Neuronal stem cell (in vitro differentiated cells): ENCODE data around the gene RTKN2.

Source experiments
- DNase-seq: peaks from one replicate; pipeline ENCODE4 v3.0.0-alpha.2; 2013; ENCODE audit warnings: low spot score
- H2AFZ ChIP-seq: one replicate; pipeline ENCODE4 v1.6.1; 2013; ENCODE audit warnings: mild to moderate bottlenecking, low read length, inconsistent platforms
- H2AK5ac ChIP-seq: 2 replicates; pipeline ENCODE4 v1.6.1; 2013; ENCODE audit warnings: low read depth, mild to moderate bottlenecking, inconsistent platforms, low read length, moderate library complexity, mixed read lengths
- H2BK120ac ChIP-seq: 2 replicates; pipeline ENCODE4 v1.6.1; 2013; ENCODE audit warnings: low read depth, mild to moderate bottlenecking, inconsistent platforms, low read length, moderate library complexity, mixed read lengths
- H2BK12ac ChIP-seq: one replicate; pipeline ENCODE4 v1.6.1; 2013; ENCODE audit warnings: low read length, inconsistent platforms
- H2BK15ac ChIP-seq: 2 replicates; pipeline ENCODE4 v1.6.1; 2013; ENCODE audit warnings: mild to moderate bottlenecking, low read length, inconsistent platforms, mixed read lengths
- H2BK5ac ChIP-seq: one replicate; pipeline ENCODE4 v1.6.1; 2013; ENCODE audit warnings: inconsistent platforms, mild to moderate bottlenecking, low read length, moderate library complexity
- H3K14ac ChIP-seq: one replicate; pipeline ENCODE4 v1.6.1; 2013; ENCODE audit warnings: low read length, inconsistent platforms
- H3K18ac ChIP-seq: 2 replicates; pipeline ENCODE4 v1.6.1; 2013; ENCODE audit warnings: low read length, inconsistent platforms
- H3K23ac ChIP-seq: 2 replicates; pipeline ENCODE4 v1.6.1; 2013; ENCODE audit warnings: low read depth, mild to moderate bottlenecking, mixed read lengths, low read length, inconsistent platforms; ENCODE audit not compliant: poor library complexity
- H3K27ac ChIP-seq: replicated peaks from 3 replicates; pipeline ENCODE4 v1.5.1; 2013; ENCODE audit warnings: low read length, inconsistent platforms
- H3K27me3 ChIP-seq, 3 experiments: 2 replicates each; pipeline ENCODE4 v1.6.1; 2013; ENCODE audit warnings: low read length in 3 of 3, mild to moderate bottlenecking in 2 of 3, inconsistent platforms in 1 of 3, low read depth in 1 of 3, mixed read lengths in 1 of 3, moderate library complexity in 1 of 3; ENCODE audit not compliant: control insufficient read depth in 3 of 3, insufficient read depth in 3 of 3
- H3K36me3 ChIP-seq, 2 donors: replicated peaks in 1 of 2; 2 replicates each; pipeline ENCODE4 v1.6.1; 2013; ENCODE audit warnings: low read length in 2 of 2; ENCODE audit not compliant: control insufficient read depth in 2 of 2, insufficient read depth in 2 of 2
- H3K4ac ChIP-seq: 2 replicates; pipeline ENCODE4 v1.6.1; 2013; ENCODE audit warnings: inconsistent platforms, mild to moderate bottlenecking, low read length, moderate library complexity
- H3K4me1 ChIP-seq, 2 donors: 1 replicate in 1 of 2; 2 replicates in 1 of 2; pipeline ENCODE4 v1.6.1; 2013; ENCODE audit warnings: low read length in 2 of 2, low read depth in 1 of 2; ENCODE audit not compliant: control insufficient read depth in 2 of 2, insufficient read depth in 1 of 2
- H3K4me2 ChIP-seq: one replicate; pipeline ENCODE4 v1.6.1; 2013; ENCODE audit warnings: mild to moderate bottlenecking, low read length, inconsistent platforms; ENCODE audit not compliant: insufficient read depth, poor library complexity, severe bottlenecking
- H3K4me3 ChIP-seq, 2 donors: 2 replicates each; pipeline ENCODE4 v1.5.1; 2013; ENCODE audit warnings: low read length in 2 of 2, mild to moderate bottlenecking in 2 of 2, inconsistent platforms in 1 of 2, moderate library complexity in 1 of 2
- H3K79me1 ChIP-seq: one replicate; pipeline ENCODE4 v1.6.1; 2013; ENCODE audit warnings: low read depth, mild to moderate bottlenecking, inconsistent platforms, low read length, moderate library complexity
- H3K9ac ChIP-seq: one replicate; pipeline ENCODE4 v1.6.1; 2013; ENCODE audit warnings: mild to moderate bottlenecking, low read depth, low read length, inconsistent platforms; ENCODE audit not compliant: poor library complexity
- H3K9me3 ChIP-seq, 2 donors: replicated peaks in 1 of 2; 2 replicates each; pipeline versions ENCODE3 to v1.6.1; 2013; ENCODE audit warnings: low read length in 2 of 2, mild to moderate bottlenecking in 2 of 2, inconsistent platforms in 1 of 2, low read depth in 1 of 2, mixed read lengths in 1 of 2, moderate library complexity in 1 of 2; ENCODE audit not compliant: control insufficient read depth in 2 of 2, insufficient read depth in 1 of 2
- H4K8ac ChIP-seq: one replicate; pipeline ENCODE4 v1.6.1; 2013; ENCODE audit warnings: low read depth, mild to moderate bottlenecking, inconsistent platforms, low read length, moderate library complexity
- H4K91ac ChIP-seq: one replicate; pipeline ENCODE4 v1.6.1; 2013; ENCODE audit warnings: low read length, low read depth, mild to moderate bottlenecking, inconsistent platforms; ENCODE audit not compliant: poor library complexity
- WGBS, 2 donors: extraction: QIAGEN DNeasy Blood & Tissue Kit; methylation state at CpG; one replicate each; pipeline ENCODE4 v1.1.7; 2013; ENCODE audit warnings: missing lambda C conversion rate in 2 of 2, mixed read lengths in 1 of 2; ENCODE audit not compliant: insufficient read length in 2 of 2, insufficient replicate concordance in 1 of 2; ENCODE audit errors: extremely low coverage in 2 of 2; 5-methylcytosine and 5-hydroxymethylcytosine counted together

The RTKN2 gene

GRCh38 chr10:62178568-62178967, 90.1 kb downstream of the RTKN2 start:
- Histone ChIP-seq H2BK15ac (no peak overlapping the region), H2BK5ac (no peak overlapping the region)

GRCh38 chr10:62177111-62177510, 91.5 kb downstream of the RTKN2 start:
- DNase-seq: no peak
- Histone ChIP-seq H3K4me1 (no peaks in the 10 kb centered on the region), H4K8ac (no peak overlapping the region)

More at GRCh38 chr10:62178568-62178967, 90.1 kb downstream of the RTKN2 start:
- Histone ChIP-seq H3K4me2 (no peak overlapping the region), H2AK5ac (no peak overlapping the region), H4K8ac (no peak overlapping the region), H3K4me3 (no peak overlapping the region), H3K36me3 (peaks cover 0 to 5% of the 10 kb centered on the region in 2 donors), H3K23ac (no peak overlapping the region), H3K4me1 (no peaks in the 10 kb centered on the region), H2BK120ac (no peak overlapping the region), H3K27me3 (no peaks in the 10 kb centered on the region), H2BK12ac (no peak overlapping the region), H3K79me1 (no peaks in the 10 kb centered on the region), H3K9me3 (no peaks in the 10 kb centered on the region), H2AFZ (no peak overlapping the region), H3K9ac (no peak overlapping the region), H4K91ac (no peak overlapping the region), H3K14ac (no peak overlapping the region), H3K4ac (no peak overlapping the region), H3K27ac (no peak overlapping the region), H3K18ac (no peak overlapping the region)
- no CpG with 5 or more reads among the region's 2 CpGs for WGBS, 2 donors
- no peak for DNase-seq

GRCh38 chr10:62175251-62175650, 93.4 kb downstream of the RTKN2 start:
- Histone ChIP-seq H3K79me1 (no peaks in the 10 kb centered on the region), H3K4ac (no peak overlapping the region), H2BK12ac (no peak overlapping the region), H2AK5ac (no peak overlapping the region), H3K23ac (no peak overlapping the region), H4K8ac (no peak overlapping the region), H3K4me3 (no peak overlapping the region), H2BK15ac (no peak overlapping the region), H3K9me3 (peaks cover 0 to 2% of the 10 kb centered on the region in 2 donors), H3K27ac (no peak overlapping the region), H3K4me1 (no peaks in the 10 kb centered on the region), H3K14ac (no peak overlapping the region), H4K91ac (no peak overlapping the region), H3K27me3 (no peaks in the 10 kb centered on the region), H3K18ac (no peak overlapping the region), H2BK120ac (no peak overlapping the region), H3K36me3 (no peaks in the 10 kb centered on the region), H3K9ac (no peak overlapping the region), H2BK5ac (no peak overlapping the region), H2AFZ (no peak overlapping the region), H3K4me2 (no peak overlapping the region)
- WGBS, 2 donors: no CpG with 5 or more reads among the region's 2 CpGs
- DNase-seq: no peak

More at GRCh38 chr10:62177111-62177510, 91.5 kb downstream of the RTKN2 start:
- Histone ChIP-seq H3K4me3 (no peak overlapping the region), H3K27me3 (no peaks in the 10 kb centered on the region), H3K18ac (no peak overlapping the region), H3K36me3 (no peaks in the 10 kb centered on the region), H2AK5ac (no peak overlapping the region), H2BK12ac (no peak overlapping the region), H2BK5ac (no peak overlapping the region), H3K14ac (no peak overlapping the region), H3K79me1 (no peaks in the 10 kb centered on the region), H3K4me2 (no peak overlapping the region), H4K91ac (no peak overlapping the region), H3K9ac (no peak overlapping the region), H2BK15ac (no peak overlapping the region), H2BK120ac (no peak overlapping the region), H3K9me3 (peaks cover 0 to under 1% of the 10 kb centered on the region in 2 donors), H2AFZ (no peak overlapping the region), H3K27ac (no peak overlapping the region), H3K4ac (no peak overlapping the region), H3K23ac (no peak overlapping the region)
- no CpG with 5 or more reads among the region's 3 CpGs for WGBS, 2 donors

- Histone ChIP-seq H3K4me2 (no peak overlapping the region), H3K9ac (no peak overlapping the region)
Measured at GRCh38 chr10:62172465-62172864, 96.2 kb downstream of the RTKN2 start.

More at GRCh38 chr10:62172465-62172864, 96.2 kb downstream of the RTKN2 start:
- no peaks in the 10 kb centered on the region for H3K79me1 ChIP-seq
- peaks cover 0 to 2% of the 10 kb centered on the region in 2 donors for H3K9me3 ChIP-seq
- H3K27me3 ChIP-seq: no peaks in the 10 kb centered on the region
- H3K14ac ChIP-seq: no peak overlapping the region
- DNase-seq: no peak
- H2BK12ac ChIP-seq: no peak overlapping the region
- H3K4me1 ChIP-seq: no peaks in the 10 kb centered on the region
- no peak overlapping the region for H2AFZ ChIP-seq
- no peak overlapping the region for H4K91ac ChIP-seq
- H4K8ac ChIP-seq: no peak overlapping the region
- no peak overlapping the region for H3K4me3 ChIP-seq
- no peak overlapping the region for H2BK5ac ChIP-seq
- no peak overlapping the region for H3K23ac ChIP-seq
- H3K18ac ChIP-seq: no peak overlapping the region
- H2BK15ac ChIP-seq: no peak overlapping the region
- H3K36me3 ChIP-seq: no peaks in the 10 kb centered on the region
- no peak overlapping the region for H3K27ac ChIP-seq
- no peak overlapping the region for H2AK5ac ChIP-seq
- no peak overlapping the region for H2BK120ac ChIP-seq
- H3K4ac ChIP-seq: no peak overlapping the region
